Esophagus muscularis mucosa (tissue), 3 donors: ENCODE data around the gene ZNF524.
A peak's percentile ranks its signal among the peaks of the same experiment; 100 is the strongest.

Experiments
- CTCF ChIP-seq, 3 experiments: fragments of 200-600 bp in 2 of 3; fragments of 450-650 bp in 1 of 3; sonication (generic) in 2 of 3; IDR thresholded peaks; one replicate each; pipeline ENCODE4 v1.5.1; 2017 to 2019; ENCODE audit warnings: antibody characterized with exemption in 3 of 3, mild to moderate bottlenecking in 2 of 3, moderate library complexity in 1 of 3
- POLR2A ChIP-seq: fragments of 450-650 bp; IDR thresholded peaks from one replicate; pipeline ENCODE4 v1.6.1; 2017; ENCODE audit warnings: antibody characterized with exemption, moderate library complexity, mild to moderate bottlenecking, low read depth

- TF ChIP-seq CTCF (IDR thresholded peaks at IDR 0.05) (peak in 1 of 3 experiments; percentile 6), POLR2A (no peak)
Measured at GRCh38 chr19:55647732-55648584, 47.9 kb downstream of the ZNF524 start, which contains the start of gene CCDC106.
